ENCODE measurements around the gene ZNF460.
"Not testable (repeated sequence)": the region's sequence is repeated elsewhere in the genome, so short reads cannot be mapped to it uniquely, and the experiment has no call there.

ZNF460 gene

GRCh38 chr19:57248646-57249045, 31.6 kb upstream of the ZNF460 start:
- no peak for TF ChIP-seq CTCF (IDR thresholded peaks at IDR 0.05)
- peaks cover 94 to 98% (median 96%) of the 10 kb centered on the region in 3 donors for H3K36me3 ChIP-seq

GRCh38 chr19:57249329-57249728, 31.0 kb upstream of the ZNF460 start:
- no peak for DNase-seq
- Histone ChIP-seq H3K27ac (no peak overlapping the region), H3K36me3 (peaks cover 94 to 98% (median 96%) of the 10 kb centered on the region in 3 donors), H3K27me3 (no peaks in the 10 kb centered on the region), H3K9me3 (peaks cover 3 to 55% (median 21%) of the 10 kb centered on the region in 3 donors), H3K4me3 (no peak overlapping the region), H3K4me1 (no peaks in the 10 kb centered on the region)
- intact Hi-C loops (cut with DNase I; ENCODE audit: low total_unique reads), result no loop called here
- no peak for TF ChIP-seq CTCF (IDR thresholded peaks at IDR 0.05)

More at GRCh38 chr19:57248646-57249045, 31.6 kb upstream of the ZNF460 start:
- H3K4me3 ChIP-seq, result no peak overlapping the region
- DNase-seq, result no peak
- intact Hi-C loops (cut with DNase I; ENCODE audit: low total_unique reads), result no loop called here
- H3K9me3 ChIP-seq, result peaks cover 0 to 48% (median 14%) of the 10 kb centered on the region in 3 donors
- no peaks in the 10 kb centered on the region for H3K4me1 ChIP-seq
- H3K27ac ChIP-seq, result no peak overlapping the region
- H3K27me3 ChIP-seq, result no peaks in the 10 kb centered on the region

GRCh38 chr19:57253767-57254166, 26.5 kb upstream of the ZNF460 start:
- Histone ChIP-seq H3K36me3 (peaks cover 82 to 95% (median 91%) of the 10 kb centered on the region in 3 donors), H3K9me3 (peaks cover 3 to 83% (median 29%) of the 10 kb centered on the region in 3 donors)
- H3K27me3 ChIP-seq; DNase-seq; intact Hi-C loops (cut with DNase I; ENCODE audit: low total_unique reads); H3K27ac ChIP-seq; H3K4me1 ChIP-seq; H3K4me3 ChIP-seq: not testable (repeated sequence)

- H3K4me1 ChIP-seq, result no peaks in the 10 kb centered on the region
- no peaks in the 10 kb centered on the region for H3K27me3 ChIP-seq
- no peak for TF ChIP-seq CTCF (IDR thresholded peaks at IDR 0.05)
- H3K36me3 ChIP-seq, result peaks cover 43 to 61% (median 59%) of the 10 kb centered on the region in 3 donors
- DNase-seq, result no peak
- no peak overlapping the region for H3K27ac ChIP-seq
- intact Hi-C loops (cut with DNase I; ENCODE audit: low total_unique reads), result no loop called here
- peaks cover 0 to 83% (median 18%) of the 10 kb centered on the region in 3 donors for H3K9me3 ChIP-seq
- no peak overlapping the region for H3K4me3 ChIP-seq
Measured at GRCh38 chr19:57262044-57262443, 18.2 kb upstream of the ZNF460 start.

- intact Hi-C loops (cut with DNase I; ENCODE audit: low total_unique reads), result no loop called here
Measured at GRCh38 chr19:57263244-57263741, 17.0 kb upstream of the ZNF460 start.

More at GRCh38 chr19:57263244-57263741, 17.0 kb upstream of the ZNF460 start:
- no peak overlapping the region for H3K27ac ChIP-seq
- H3K4me1 ChIP-seq, result no peaks in the 10 kb centered on the region
- TF ChIP-seq CTCF (IDR thresholded peaks at IDR 0.05), result no peak
- no peaks in the 10 kb centered on the region for H3K27me3 ChIP-seq
- H3K36me3 ChIP-seq, result peaks cover 37 to 64% (median 56%) of the 10 kb centered on the region in 3 donors
- H3K4me3 ChIP-seq, result no peak overlapping the region
- peaks cover 0 to 79% (median 24%) of the 10 kb centered on the region in 3 donors for H3K9me3 ChIP-seq
- DNase-seq, result no peak
